Measurements from ENCODE around the gene HSFX3.

HSFX3 gene

GRCh38 chrX:149518236-149518635, 31.5 kb downstream of the HSFX3 start:
- no peak overlapping the region for H3K4me3 ChIP-seq (ENCODE audit: control insufficient read depth, low read depth, low read length)
- no peak for DNase-seq (ENCODE audit: low read depth)
- TF ChIP-seq, protein P1, sequence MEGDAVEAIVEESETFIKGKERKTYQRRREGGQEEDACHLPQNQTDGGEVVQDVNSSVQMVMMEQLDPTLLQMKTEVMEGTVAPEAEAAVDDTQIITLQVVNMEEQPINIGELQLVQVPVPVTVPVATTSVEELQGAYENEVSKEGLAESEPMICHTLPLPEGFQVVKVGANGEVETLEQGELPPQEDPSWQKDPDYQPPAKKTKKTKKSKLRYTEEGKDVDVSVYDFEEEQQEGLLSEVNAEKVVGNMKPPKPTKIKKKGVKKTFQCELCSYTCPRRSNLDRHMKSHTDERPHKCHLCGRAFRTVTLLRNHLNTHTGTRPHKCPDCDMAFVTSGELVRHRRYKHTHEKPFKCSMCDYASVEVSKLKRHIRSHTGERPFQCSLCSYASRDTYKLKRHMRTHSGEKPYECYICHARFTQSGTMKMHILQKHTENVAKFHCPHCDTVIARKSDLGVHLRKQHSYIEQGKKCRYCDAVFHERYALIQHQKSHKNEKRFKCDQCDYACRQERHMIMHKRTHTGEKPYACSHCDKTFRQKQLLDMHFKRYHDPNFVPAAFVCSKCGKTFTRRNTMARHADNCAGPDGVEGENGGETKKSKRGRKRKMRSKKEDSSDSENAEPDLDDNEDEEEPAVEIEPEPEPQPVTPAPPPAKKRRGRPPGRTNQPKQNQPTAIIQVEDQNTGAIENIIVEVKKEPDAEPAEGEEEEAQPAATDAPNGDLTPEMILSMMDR (conservative IDR thresholded peaks at IDR 0.05; ENCODE audit: control insufficient read depth, insufficient read depth, low read depth, low read length), result no peak

DNA sequence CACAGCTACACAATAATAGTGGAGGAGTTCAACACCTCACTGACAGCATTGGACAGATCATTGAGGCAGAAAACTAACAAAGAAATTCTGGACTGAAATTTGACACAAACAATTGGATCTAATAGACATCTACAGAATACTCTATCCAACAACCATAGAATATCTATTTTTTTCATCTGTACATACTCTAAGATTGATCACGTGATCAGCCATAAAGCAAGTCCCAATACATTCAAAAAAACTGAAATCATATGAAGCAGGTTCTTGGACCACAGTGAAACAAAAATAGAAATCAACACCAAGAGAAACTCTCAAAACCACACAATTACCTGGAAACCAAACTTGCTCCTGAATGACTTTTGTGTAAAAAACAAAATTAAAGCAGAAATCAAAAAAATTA, 32.4 kb downstream of the HSFX3 start:
- no peak for DNase-seq (ENCODE audit: low read depth)
- H3K4me3 ChIP-seq (ENCODE audit: control insufficient read depth, low read depth, low read length), result no peak overlapping the region
- TF ChIP-seq, protein P1 (conservative IDR thresholded peaks at IDR 0.05; ENCODE audit: control insufficient read depth, insufficient read depth, low read depth, low read length), result no peak

- TF ChIP-seq, protein P1 (conservative IDR thresholded peaks at IDR 0.05; ENCODE audit: control insufficient read depth, insufficient read depth, low read depth, low read length), result no peak
- DNase-seq (ENCODE audit: low read depth), result no peak
- H3K4me3 ChIP-seq (ENCODE audit: control insufficient read depth, low read depth, low read length), result no peak overlapping the region
Observed at GRCh38 chrX:149516604-149517003, 33.1 kb downstream of the HSFX3 start.

DNA sequence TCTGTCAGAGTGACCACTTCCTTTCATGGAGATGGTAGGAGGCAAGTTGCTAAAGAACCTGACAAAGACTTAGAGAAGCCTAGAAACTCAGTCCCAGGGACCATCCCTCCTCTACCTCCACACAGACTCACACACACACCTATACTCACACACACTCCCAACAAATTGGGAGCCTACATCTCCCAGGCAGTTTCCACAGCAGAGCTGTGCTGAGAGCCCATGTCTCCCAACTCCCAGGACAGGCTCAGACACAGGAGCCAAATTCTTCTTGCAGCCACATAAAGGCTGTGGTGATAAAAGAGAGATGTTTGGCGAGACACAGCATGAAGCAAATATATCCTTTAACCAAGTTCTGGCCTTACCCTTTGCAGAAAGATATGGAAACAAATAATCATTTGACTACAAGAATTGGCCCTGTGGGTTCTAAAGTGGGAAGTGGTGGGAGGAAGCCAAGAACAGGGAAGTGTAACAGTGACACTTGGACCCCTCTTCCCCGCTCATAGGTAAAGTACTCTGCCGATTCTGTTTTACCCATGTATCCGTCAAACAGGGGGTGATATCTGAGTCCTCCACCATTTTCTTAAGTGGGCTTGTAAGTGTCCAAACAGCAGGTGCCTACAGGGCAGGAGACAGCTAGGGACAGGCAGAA, 33.6 kb downstream of the HSFX3 start:
- no peak overlapping the region for H3K4me3 ChIP-seq (ENCODE audit: control insufficient read depth, low read depth, low read length)
- DNase-seq (ENCODE audit: low read depth), result no peak
- TF ChIP-seq, protein P1 (conservative IDR thresholded peaks at IDR 0.05; ENCODE audit: control insufficient read depth, insufficient read depth, low read depth, low read length), result no peak

GRCh38 chrX:149513825-149514428, 35.8 kb downstream of the HSFX3 start:
- TF ChIP-seq, protein P1 (conservative IDR thresholded peaks at IDR 0.05; ENCODE audit: control insufficient read depth, insufficient read depth, low read depth, low read length), result no peak
- peak; percentile 54 for DNase-seq (ENCODE audit: low read depth)
- no peak overlapping the region for H3K4me3 ChIP-seq (ENCODE audit: control insufficient read depth, low read depth, low read length)

GRCh38 chrX:149512225-149512885, 37.4 kb downstream of the HSFX3 start:
- TF ChIP-seq, protein P1 (conservative IDR thresholded peaks at IDR 0.05; ENCODE audit: control insufficient read depth, insufficient read depth, low read depth, low read length), result peak; percentile 61
- H3K4me3 ChIP-seq (ENCODE audit: control insufficient read depth, low read depth, low read length), result no peak overlapping the region
- DNase-seq (ENCODE audit: low read depth), result peak; percentile 44
